NCI-H1105 treated with DMSO at 0.1 percent for 48 hours (cell line): ENCODE results near the gene ASTN2.

Experiments
- DNase-seq: peaks from one replicate; lab custom pipeline; 2025; lab: John Stamatoyannopoulos, UW

ASTN2 gene

DNA sequence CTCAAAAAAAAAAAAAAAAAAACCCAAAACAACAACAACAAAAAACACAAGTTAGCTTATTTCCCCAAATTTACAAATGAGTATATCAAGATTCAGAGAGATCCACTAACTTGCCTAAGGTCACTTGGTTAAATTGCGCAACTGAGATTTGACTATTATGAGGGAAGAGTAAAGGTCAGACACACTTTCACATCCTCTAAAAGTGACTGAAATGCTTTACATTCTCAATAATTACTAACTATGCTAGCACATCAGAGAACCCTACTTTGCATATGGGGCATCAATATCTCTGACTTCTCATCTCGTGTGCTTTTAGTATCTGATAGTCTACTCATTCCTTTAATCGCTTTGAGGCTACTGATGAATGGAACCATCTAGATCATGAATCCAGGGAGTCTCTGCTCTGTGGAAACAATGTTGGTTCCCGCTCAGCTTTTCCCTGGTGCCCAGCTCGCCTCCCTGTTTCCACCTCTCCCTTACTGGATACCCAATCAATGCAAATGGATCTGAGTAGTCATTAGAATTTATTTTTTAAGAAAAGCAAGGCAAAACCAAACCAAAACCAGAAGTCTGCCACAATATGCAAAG is 909.9 kb downstream of the ASTN2 start:
- no peak for DNase-seq

- no peak for DNase-seq
Observed at GRCh38 chr9:116504081-116504480, 910.8 kb downstream of the ASTN2 start.

DNA sequence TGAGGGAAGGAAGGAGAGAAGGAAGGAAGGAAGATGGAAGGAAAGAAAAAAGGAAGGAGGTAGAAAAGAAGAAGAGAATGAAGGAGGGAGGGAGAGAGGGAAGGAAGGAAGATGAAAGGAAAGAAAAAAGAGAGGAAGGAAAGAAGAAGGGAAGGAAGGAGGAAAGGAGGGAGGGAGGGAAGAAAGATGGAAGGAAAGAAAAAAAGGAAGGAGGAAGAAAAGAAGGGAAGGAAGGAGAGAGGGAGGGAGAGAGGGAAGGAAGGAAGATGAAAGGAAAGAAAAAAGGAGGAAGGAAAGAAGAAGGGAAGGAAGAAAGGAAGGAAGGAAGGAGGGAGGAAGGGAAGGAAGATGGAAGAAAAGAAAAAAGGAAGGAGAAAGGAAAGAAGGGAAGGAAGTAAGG is 912.1 kb downstream of the ASTN2 start:
- DNase-seq = no peak

DNA sequence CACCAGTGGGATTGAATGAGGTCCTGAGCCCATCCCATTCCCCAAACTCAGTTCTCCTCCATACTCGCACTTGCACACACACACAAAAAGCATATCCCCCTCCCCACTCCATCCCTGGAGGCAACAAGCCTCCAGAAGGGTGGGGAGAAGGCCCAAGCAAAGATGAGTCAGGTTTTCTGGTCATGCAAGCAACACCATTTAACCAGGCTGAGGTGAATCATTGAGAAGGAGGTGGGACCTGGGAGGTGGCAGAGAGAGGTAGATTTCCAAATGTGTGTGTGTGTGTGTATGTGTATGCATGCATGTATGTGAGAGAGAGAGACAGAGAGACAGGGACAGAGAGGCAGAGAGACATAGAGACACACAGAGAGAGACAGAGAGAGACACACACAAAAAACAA is 913.0 kb downstream of the ASTN2 start:
- DNase-seq = no peak

DNA sequence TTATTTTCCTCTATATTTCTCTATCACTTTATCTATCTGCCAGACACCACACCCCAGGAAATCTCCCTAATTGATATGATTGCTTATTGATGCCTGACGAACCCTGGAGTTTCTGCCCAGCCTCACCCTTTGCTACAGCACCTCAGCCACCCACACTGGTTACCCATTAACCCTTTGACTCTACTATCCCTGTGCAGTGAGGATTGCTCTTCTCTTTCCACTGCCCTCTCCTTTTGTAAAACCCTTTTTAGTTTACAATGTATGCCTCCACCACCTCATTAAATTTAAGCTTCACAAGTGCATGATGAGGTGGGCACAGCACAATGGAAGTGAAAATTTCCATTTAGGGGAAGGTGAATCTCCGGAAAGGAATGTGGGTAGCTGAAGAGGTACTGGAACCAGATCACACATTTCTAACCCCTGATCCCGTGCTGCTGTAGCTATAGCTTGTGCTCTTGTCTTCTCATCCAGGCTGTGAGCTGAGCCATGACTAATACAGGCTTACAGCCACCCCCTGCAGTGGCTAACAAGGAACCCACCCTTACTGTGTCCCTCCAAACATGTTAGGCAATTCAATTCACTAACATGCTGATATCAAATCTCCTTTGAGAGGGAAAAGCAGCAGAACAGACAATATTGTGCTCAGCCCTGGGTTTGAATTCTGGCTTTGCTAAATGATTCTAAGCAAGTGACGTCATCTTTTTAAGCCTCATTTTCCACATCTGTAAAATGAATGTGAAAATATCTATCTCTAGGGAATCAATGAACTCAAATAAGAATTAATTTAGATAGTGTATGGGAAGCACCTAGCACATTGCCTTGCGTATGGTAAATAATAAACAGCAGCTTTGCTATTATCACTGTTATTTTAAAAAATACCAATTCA is 914.6 kb downstream of the ASTN2 start:
- no peak for DNase-seq

GRCh38 chr9:116499434-116499833 is 915.4 kb downstream of the ASTN2 start:
- DNase-seq = no peak

GRCh38 chr9:116497095-116497890 is 917.6 kb downstream of the ASTN2 start:
- no peak for DNase-seq

DNA sequence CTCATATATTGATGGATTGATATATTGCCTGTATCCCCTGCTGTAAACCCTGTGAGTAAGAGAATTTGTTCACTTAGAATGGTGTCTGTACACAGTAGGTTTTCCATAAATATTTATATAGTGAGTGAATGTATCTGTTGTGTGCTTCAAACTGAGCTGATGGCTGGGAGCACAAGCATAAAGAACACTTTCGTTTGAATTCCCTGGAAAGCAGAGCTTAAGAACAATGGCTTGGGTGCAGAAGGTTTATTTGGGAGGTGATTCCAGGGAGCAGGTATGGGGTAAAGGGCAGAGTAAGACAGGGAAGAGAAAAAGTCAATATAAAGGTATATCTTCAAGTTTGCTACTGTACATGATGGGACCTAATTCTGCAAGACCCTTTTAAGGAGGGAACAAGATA is 918.7 kb downstream of the ASTN2 start:
- DNase-seq = no peak

- no peak for DNase-seq
Observed at GRCh38 chr9:116495725-116496124, 919.1 kb downstream of the ASTN2 start.

GRCh38 chr9:116494815-116495634 is 919.8 kb downstream of the ASTN2 start:
- no peak for DNase-seq

DNA sequence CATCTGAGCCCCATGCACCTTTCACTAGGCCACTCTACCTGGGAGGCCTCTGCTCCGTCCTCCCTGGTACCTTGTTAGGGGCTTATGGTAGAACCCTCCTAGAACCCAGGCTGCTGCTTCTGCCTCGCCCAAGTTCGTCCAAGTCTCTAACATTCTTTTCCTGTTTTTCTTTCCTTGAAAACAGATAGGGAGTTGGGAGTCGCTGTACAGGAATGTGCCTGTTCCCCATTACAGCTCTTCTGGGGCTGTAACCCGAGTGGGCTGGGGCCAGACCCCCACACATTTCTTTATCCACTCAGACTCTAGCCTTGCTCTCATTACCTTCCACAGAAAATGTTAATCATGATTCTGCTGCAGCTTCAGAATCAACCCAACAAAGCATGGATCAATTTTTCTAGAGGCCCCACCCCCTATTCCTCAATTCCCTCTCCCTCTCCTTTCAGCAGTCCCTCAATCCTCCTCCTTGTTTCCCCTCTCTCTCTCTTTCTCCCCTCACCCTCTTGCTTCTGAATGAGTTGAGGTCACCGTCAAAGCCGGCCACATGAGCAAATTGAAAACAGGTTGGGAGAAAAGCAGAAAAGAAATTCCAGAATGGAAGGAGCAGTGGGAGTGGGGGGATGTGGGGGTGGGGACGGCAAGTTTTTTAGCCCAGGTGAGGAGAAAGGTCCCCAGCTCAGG is 921.5 kb downstream of the ASTN2 start:
- no peak for DNase-seq

DNA sequence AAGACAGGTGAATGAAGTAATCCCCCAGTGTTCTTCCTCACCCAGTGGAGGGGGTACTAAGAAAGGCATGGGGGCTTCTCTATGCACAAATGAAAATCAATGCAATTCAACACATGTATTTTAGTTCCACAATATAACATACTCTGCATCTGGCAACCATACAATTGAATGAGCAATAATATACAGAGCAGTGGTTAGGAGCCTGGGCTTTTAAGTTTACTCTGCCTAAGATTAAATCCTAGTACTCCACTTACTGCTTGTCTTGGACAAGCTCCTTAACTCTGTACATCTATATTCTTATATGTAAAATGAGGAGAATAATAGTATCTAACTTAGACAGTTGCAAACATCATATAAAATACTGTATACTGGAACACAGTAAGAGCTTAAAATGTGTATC is 923.2 kb downstream of the ASTN2 start:
- DNase-seq = no peak

DNA sequence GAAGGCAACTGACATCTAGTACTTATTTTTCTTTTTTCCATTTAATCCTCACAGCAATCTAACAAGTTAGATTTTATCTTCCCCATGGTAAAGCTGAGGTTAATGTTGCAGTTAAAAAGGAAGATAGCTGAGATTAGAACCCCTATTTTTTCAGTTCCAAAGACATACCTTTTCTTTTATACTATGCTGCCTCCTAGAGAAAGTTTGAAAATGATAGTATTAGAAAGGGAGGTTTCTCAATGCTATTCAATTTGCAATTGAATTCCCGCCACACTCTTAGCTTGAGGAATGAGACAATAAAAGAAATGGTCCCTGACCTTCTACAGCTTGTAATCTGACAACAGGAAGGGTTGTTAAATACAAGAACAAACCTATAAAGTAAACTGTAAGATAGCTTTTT is 923.6 kb downstream of the ASTN2 start:
- DNase-seq = no peak

- DNase-seq = no peak
Observed at GRCh38 chr9:116490321-116490720, 924.5 kb downstream of the ASTN2 start.

GRCh38 chr9:116488373-116488772 is 926.5 kb downstream of the ASTN2 start:
- DNase-seq = no peak

DNA sequence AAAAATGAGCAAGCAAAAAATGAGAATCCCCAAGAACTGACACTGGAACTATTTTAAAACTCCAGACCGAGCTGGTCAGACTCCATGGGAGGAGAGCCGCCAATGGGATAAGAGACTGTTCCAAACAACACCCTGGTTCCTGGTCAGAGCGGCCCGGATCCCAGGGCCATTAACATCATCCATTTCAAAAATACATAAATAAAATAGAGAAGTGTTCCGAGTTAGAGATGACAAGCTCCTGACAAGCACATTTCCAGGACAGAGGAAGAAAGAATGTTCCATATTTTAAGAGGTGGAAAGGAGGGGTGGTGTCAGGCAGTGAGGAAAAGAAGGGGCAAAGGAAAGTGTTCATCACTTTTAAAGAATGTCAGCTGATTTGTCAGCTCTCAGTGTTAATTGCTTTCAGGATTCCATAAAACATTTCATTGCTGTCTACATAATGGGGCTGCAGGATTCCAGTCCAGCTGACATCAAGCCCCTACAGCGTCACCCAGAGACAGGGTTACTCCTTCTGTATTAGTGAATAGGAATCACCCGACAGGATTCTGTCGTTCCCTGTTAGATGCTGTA is 930.3 kb downstream of the ASTN2 start:
- DNase-seq = no peak

GRCh38 chr9:116483622-116484491 is 931.0 kb downstream of the ASTN2 start:
- DNase-seq = no peak

- DNase-seq = peak; percentile 39
Observed at GRCh38 chr9:116482740-116483139, 932.1 kb downstream of the ASTN2 start.

DNA sequence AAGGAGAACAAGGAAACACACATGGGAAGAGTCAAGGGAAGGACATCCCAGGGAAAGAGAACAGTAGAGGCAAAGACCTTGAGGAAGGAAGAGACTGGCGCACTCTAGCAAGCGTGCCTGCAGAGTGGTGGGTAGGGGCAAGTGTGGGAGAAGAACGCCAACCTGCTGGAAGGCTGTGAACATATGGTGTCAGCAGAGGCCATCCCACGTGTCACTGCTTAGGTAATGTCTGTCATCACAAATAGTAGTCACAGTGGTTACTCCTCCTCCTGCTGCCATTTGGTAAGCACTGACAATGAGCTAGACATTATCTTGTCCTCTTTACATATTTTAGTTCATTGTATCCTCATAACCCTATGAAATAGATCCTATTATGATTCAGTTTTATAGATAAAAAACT is 934.2 kb downstream of the ASTN2 start:
- no peak for DNase-seq

DNA sequence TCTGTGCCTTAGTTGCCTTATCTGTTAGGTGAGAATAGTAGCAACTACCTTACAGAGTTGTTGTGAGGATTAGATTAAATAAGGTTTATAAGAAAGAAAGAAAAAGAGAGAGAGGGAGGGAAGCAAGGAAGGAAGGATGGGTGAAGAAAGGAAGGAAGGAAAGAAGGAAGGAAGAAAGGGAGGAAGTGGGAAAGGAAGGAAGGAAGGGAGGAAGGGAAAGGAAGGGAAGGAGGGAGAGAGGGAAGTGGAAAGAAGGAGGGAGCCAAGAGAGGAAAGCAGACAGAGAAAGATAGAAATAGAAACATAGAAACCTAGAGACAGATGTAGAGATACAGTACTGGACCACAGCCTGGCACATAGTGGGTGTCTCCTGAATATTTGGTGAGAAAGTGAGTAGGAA is 934.9 kb downstream of the ASTN2 start:
- no peak for DNase-seq
